ENCODE measurements around the gene ID3.

Gene ID3

GRCh38 chr1:23524716-23525401 lies 34.4 kb downstream of the ID3 start:
- DNase-seq: peak; percentile 75

GRCh38 chr1:23524163-23524562 lies 35.1 kb downstream of the ID3 start:
- DNase-seq: no peak

- DNase-seq: no peak
These were observed 36.9 kb downstream of the ID3 start for GRCh38 chr1:23522244-23522982.

- DNase-seq: no peak
These were observed 37.7 kb downstream of the ID3 start for GRCh38 chr1:23521588-23521987.

GRCh38 chr1:23517581-23517980 lies 41.7 kb downstream of the ID3 start:
- DNase-seq: no peak

- no peak for DNase-seq
These were observed 43.4 kb downstream of the ID3 start for GRCh38 chr1:23515905-23516304.

- DNase-seq: no peak
These were observed 45.1 kb downstream of the ID3 start for GRCh38 chr1:23514111-23514679.

- DNase-seq: no peak
These were observed 49.4 kb downstream of the ID3 start for GRCh38 chr1:23509896-23510295.
